BE2C (cell line): ENCODE results near the gene PEF1.

ENCODE experiments used
- DNase-seq: peaks from one replicate; pipeline ENCODE4 v3.0.0-alpha.2; 2020
- H3K27me3 ChIP-seq: fragments of 250-450 bp; sonication (Bioruptor Pico); 2 replicates; pipeline ENCODE4 v1.5.1; 2020; ENCODE audit warnings: mild to moderate bottlenecking
- H3K36me3 ChIP-seq: fragments of 250-450 bp; sonication (Bioruptor Pico); 2 replicates; pipeline ENCODE4 v1.5.1; 2020; ENCODE audit warnings: mild to moderate bottlenecking
- H3K4me1 ChIP-seq: fragments of 250-450 bp; sonication (Bioruptor Pico); 2 replicates; pipeline ENCODE4 v1.5.1; 2020
- H3K4me3 ChIP-seq: 2 replicates; pipeline ENCODE4 v1.5.1; 2011; ENCODE audit warnings: low read depth, low read length
- H3K9me3 ChIP-seq: fragments of 250-450 bp; sonication (Bioruptor Pico); 2 replicates; pipeline ENCODE4 v1.5.1; 2020
- CTCF ChIP-seq: IDR thresholded peaks from 2 replicates; pipeline ENCODE4 v1.5.1; 2012; ENCODE audit warnings: mild to moderate bottlenecking, low read depth, low read length

The PEF1 gene

GRCh38 chr1:31689379-31689778 lies 44.7 kb upstream of the PEF1 start:
- Histone ChIP-seq H3K27me3 (no peaks in the 10 kb centered on the region), H3K36me3 (no peaks in the 10 kb centered on the region), H3K4me3 (no peak overlapping the region), H3K9me3 (no peaks in the 10 kb centered on the region), H3K4me1 (no peaks in the 10 kb centered on the region)
- no peak for TF ChIP-seq CTCF
- DNase-seq = no peak

GRCh38 chr1:31688233-31688918 lies 43.7 kb upstream of the PEF1 start:
- no peak for TF ChIP-seq CTCF
- Histone ChIP-seq H3K36me3 (no peaks in the 10 kb centered on the region), H3K4me3 (no peak overlapping the region), H3K27me3 (no peaks in the 10 kb centered on the region), H3K4me1 (no peaks in the 10 kb centered on the region), H3K9me3 (no peaks in the 10 kb centered on the region)
- DNase-seq = no peak

- Histone ChIP-seq H3K4me1 (no peaks in the 10 kb centered on the region), H3K4me3 (no peak overlapping the region), H3K27me3 (no peaks in the 10 kb centered on the region), H3K36me3 (no peaks in the 10 kb centered on the region), H3K9me3 (no peaks in the 10 kb centered on the region)
- no peak for DNase-seq
- TF ChIP-seq CTCF = no peak
These were observed 42.9 kb upstream of the PEF1 start for GRCh38 chr1:31687601-31688000.

- H3K4me1 ChIP-seq = no peaks in the 10 kb centered on the region
- H3K4me3 ChIP-seq = no peak overlapping the region
- no peak for TF ChIP-seq CTCF
- H3K36me3 ChIP-seq = no peaks in the 10 kb centered on the region
- H3K27me3 ChIP-seq = no peaks in the 10 kb centered on the region
- no peak for DNase-seq
- no peaks in the 10 kb centered on the region for H3K9me3 ChIP-seq
These were observed 41.1 kb upstream of the PEF1 start for GRCh38 chr1:31685795-31686194.

GRCh38 chr1:31683997-31684396 lies 39.3 kb upstream of the PEF1 start:
- H3K4me3 ChIP-seq = no peak overlapping the region
- TF ChIP-seq CTCF = peak; percentile 40
- DNase-seq = peak; percentile 28

GRCh38 chr1:31681415-31681814 lies 36.7 kb upstream of the PEF1 start:
- H3K9me3 ChIP-seq = no peaks in the 10 kb centered on the region
- H3K36me3 ChIP-seq = no peaks in the 10 kb centered on the region
- H3K4me3 ChIP-seq = no peak overlapping the region
- H3K27me3 ChIP-seq = no peaks in the 10 kb centered on the region
- TF ChIP-seq CTCF = no peak
- DNase-seq = no peak
- no peaks in the 10 kb centered on the region for H3K4me1 ChIP-seq

More at GRCh38 chr1:31683997-31684396, 39.3 kb upstream of the PEF1 start:
- no peaks in the 10 kb centered on the region for H3K27me3 ChIP-seq
- no peaks in the 10 kb centered on the region for H3K4me1 ChIP-seq
- no peaks in the 10 kb centered on the region for H3K36me3 ChIP-seq
- H3K9me3 ChIP-seq = no peaks in the 10 kb centered on the region
